HUDEP-2 (cell line): ENCODE data around the gene PODN.

Experiments used
- DNase-seq, 76 experiments: peaks; one replicate each; lab custom pipeline; 2025; ENCODE audit not compliant: unreplicated experiment in 76 of 76; lab: John Stamatoyannopoulos, UW

Gene PODN

GRCh38 chr1:53049574-53049967 is 12.4 kb upstream of the PODN start:
- no peak for DNase-seq

GRCh38 chr1:53050310-53050709 is 11.7 kb upstream of the PODN start:
- DNase-seq: no peak

- no peak for DNase-seq
Observed at GRCh38 chr1:53051676-53052075, 10.3 kb upstream of the PODN start.

- no peak for DNase-seq
Observed at GRCh38 chr1:53057127-53057526, 4.9 kb upstream of the PODN start.

- no peak for DNase-seq
Observed at GRCh38 chr1:53060579-53060978, 1.4 kb upstream of the PODN start.

GRCh38 chr1:53061123-53061858 is 722 bp upstream of the PODN start:
- DNase-seq: no peak

- no peak for DNase-seq
Observed at GRCh38 chr1:53062708-53063591, 937 bp downstream of the PODN start.

GRCh38 chr1:53063744-53064515 is 1.9 kb downstream of the PODN start:
- no peak for DNase-seq

- DNase-seq: no peak
Observed at GRCh38 chr1:53065391-53065790, 3.4 kb downstream of the PODN start.

GRCh38 chr1:53066488-53066887 is 4.5 kb downstream of the PODN start:
- DNase-seq: no peak

- DNase-seq: no peak
Observed at GRCh38 chr1:53066891-53067738, 5.1 kb downstream of the PODN start.

GRCh38 chr1:53067886-53068285 is 5.9 kb downstream of the PODN start:
- DNase-seq: no peak

GRCh38 chr1:53068314-53069099 is 6.5 kb downstream of the PODN start:
- DNase-seq: no peak

- DNase-seq: no peak
Observed at GRCh38 chr1:53069265-53069662, 7.3 kb downstream of the PODN start.

GRCh38 chr1:53069663-53070327 is 7.8 kb downstream of the PODN start:
- DNase-seq: no peak

GRCh38 chr1:53070621-53071020 is 8.6 kb downstream of the PODN start:
- no peak for DNase-seq

GRCh38 chr1:53071167-53071865 is 9.3 kb downstream of the PODN start:
- no peak for DNase-seq

- DNase-seq: no peak
Observed at GRCh38 chr1:53071915-53072314, 9.9 kb downstream of the PODN start.
